Sigmoid colon (tissue), 4 donors: Measurements from ENCODE around the gene AFF2.

Source experiments
- CTCF ChIP-seq, 4 experiments: fragments of 450-650 bp in 3 of 4; fragments of 200-600 bp in 1 of 4; IDR thresholded peaks; one replicate each; pipeline ENCODE4 v1.5.1; 2016 to 2019; ENCODE audit warnings: antibody characterized with exemption in 4 of 4, mild to moderate bottlenecking in 3 of 4, moderate library complexity in 2 of 4
- POLR2A ChIP-seq, 2 donors: fragments of 450-650 bp; IDR thresholded peaks; one replicate each; pipeline ENCODE4 v1.6.1; 2016; ENCODE audit warnings: antibody characterized with exemption in 2 of 2, mild to moderate bottlenecking in 2 of 2, moderate library complexity in 2 of 2
- POLR2AphosphoS5 ChIP-seq, 4 donors: sonication (generic); formaldehyde crosslinking; IDR thresholded peaks; one replicate each; pipeline ENCODE4 v1.6.1; 2017; ENCODE audit warnings: antibody characterized with exemption in 4 of 4

- TF ChIP-seq POLR2A (IDR thresholded peaks at IDR 0.05) (no peak), CTCF (IDR thresholded peaks at IDR 0.05) (no peak), POLR2AphosphoS5 (IDR thresholded peaks at IDR 0.05) (no peak)
Measured at GRCh38 chrX:148698221-148698620, 197.8 kb downstream of the AFF2 start.
